IPS-18c (cell line): ENCODE data around the gene ITGA11.

Experiments
- H3K4me3 ChIP-seq: 2 replicates; pipeline ENCODE4 v1.7.0; 2013; ENCODE audit warnings: low read depth, mild to moderate bottlenecking, low read length, moderate library complexity; ENCODE audit not compliant: insufficient read depth
- H3K9me3 ChIP-seq: one replicate; pipeline ENCODE4 v1.6.1; 2013; ENCODE audit warnings: mild to moderate bottlenecking, low read length, moderate library complexity; ENCODE audit not compliant: control insufficient read depth, insufficient read depth

Gene ITGA11

DNA sequence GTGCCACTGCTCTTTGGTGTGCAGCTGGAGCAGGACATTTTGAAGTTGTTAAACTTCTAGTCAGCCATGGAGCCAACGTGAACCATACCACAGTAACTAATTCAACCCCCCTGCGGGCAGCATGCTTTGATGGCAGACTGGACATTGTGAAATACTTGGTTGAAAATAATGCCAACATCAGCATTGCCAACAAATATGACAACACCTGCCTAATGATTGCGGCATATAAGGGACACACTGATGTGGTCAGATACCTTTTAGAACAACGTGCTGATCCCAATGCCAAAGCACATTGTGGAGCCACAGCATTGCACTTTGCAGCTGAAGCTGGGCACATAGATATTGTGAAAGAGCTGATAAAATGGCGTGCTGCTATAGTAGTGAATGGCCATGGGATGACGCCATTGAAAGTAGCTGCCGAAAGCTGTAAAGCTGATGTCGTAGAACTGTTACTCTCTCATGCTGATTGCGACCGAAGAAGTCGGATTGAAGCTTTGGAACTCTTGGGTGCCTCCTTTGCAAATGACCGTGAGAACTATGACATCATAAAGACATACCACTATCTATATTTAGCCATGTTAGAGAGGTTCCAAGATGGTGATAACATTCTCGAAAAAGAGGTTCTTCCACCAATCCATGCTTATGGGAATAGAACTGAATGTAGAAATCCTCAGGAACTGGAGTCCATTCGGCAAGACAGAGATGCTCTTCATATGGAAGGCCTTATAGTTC, 142.2 kb downstream of the ITGA11 start:
- H3K9me3 ChIP-seq = no peaks in the 10 kb centered on the region

DNA sequence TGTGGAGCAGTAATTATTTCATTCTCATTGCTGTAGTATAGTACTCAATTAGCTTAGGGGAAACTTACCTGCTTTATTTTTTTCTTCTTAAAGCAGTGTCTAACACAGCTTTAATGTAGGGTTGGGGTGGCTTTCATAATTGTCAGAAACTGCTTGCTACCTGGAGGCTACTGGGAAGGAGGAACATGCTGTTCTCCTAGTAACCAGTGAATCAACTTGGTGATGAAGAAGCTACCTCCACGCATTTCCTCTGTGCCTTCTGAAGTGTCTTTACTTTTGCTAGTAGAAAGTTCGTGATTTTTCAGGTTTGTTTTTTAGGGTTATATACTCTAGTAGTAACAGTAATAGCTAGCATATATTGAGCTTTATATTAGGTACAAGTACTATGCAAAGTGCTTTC, 142.9 kb downstream of the ITGA11 start:
- Histone ChIP-seq H3K9me3 (no peaks in the 10 kb centered on the region), H3K4me3 (no peak overlapping the region)

More for the DNA sequence above, 142.2 kb downstream of the ITGA11 start:
- H3K4me3 ChIP-seq = peak overlapping the region; percentile 4; the same call in 1 of the 2 replicates

DNA sequence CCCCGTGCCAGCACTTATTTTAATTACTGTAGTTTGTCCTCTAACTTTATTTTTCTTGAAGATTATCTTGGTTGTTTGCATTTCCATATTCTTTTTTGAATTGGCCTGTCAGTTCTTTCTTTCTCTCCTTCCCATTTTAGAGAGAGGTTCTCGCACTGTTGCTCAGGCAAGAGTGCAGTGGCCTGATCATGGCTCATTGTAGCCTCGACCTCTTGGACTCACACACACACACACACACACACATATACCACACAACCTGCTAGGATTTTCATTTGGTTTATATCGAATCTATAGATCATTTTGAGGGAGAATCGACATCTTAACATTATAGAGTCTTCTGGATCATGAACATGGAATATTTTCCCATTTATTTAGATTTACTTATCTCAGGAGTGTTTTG, 145.7 kb downstream of the ITGA11 start:
- no peak overlapping the region for H3K4me3 ChIP-seq

DNA sequence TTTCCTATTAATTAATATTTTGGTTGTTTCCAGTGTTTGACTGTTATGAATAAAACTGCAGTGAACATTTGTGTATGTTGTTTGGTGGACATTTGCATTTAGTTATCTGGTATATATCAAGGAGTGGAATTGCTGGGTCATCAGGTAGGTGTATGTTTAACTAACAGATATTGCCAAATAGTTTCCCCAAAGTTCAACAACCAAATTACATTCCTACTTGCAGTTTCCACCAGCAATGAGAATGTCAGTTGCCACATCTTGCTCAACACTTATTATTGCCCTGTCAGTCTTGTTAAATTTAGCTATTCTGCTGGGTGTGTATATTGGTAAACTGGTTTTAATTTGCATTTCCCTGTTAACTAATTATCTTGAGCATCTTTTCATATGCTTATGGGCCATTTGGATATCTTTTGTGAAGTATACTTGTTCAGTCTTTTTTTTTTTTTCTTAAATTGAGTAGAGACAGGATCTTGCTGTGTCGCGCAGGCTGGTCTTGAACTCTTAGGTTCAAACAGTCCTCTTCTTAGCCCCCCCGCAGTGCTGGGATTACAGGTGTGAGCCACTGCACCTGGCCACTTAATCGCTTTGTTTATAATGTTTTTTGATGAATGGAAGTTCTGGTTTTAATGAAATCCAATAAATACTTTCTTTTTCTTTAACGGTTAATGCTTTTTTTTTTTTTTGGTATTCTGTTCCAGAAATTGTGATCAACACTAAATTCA, 146.5 kb downstream of the ITGA11 start:
- no peak overlapping the region for H3K4me3 ChIP-seq
- no peaks in the 10 kb centered on the region for H3K9me3 ChIP-seq

More for the DNA sequence above, 145.7 kb downstream of the ITGA11 start:
- H3K9me3 ChIP-seq = no peaks in the 10 kb centered on the region

- Histone ChIP-seq H3K9me3 (no peaks in the 10 kb centered on the region), H3K4me3 (no peak overlapping the region)
Measured at GRCh38 chr15:68284616-68285258, 147.2 kb downstream of the ITGA11 start.

GRCh38 chr15:68283401-68283800, 148.6 kb downstream of the ITGA11 start:
- Histone ChIP-seq H3K9me3 (no peaks in the 10 kb centered on the region), H3K4me3 (no peak overlapping the region)

GRCh38 chr15:68281008-68281407, 151.0 kb downstream of the ITGA11 start:
- no peaks in the 10 kb centered on the region for H3K9me3 ChIP-seq
- no peak overlapping the region for H3K4me3 ChIP-seq

DNA sequence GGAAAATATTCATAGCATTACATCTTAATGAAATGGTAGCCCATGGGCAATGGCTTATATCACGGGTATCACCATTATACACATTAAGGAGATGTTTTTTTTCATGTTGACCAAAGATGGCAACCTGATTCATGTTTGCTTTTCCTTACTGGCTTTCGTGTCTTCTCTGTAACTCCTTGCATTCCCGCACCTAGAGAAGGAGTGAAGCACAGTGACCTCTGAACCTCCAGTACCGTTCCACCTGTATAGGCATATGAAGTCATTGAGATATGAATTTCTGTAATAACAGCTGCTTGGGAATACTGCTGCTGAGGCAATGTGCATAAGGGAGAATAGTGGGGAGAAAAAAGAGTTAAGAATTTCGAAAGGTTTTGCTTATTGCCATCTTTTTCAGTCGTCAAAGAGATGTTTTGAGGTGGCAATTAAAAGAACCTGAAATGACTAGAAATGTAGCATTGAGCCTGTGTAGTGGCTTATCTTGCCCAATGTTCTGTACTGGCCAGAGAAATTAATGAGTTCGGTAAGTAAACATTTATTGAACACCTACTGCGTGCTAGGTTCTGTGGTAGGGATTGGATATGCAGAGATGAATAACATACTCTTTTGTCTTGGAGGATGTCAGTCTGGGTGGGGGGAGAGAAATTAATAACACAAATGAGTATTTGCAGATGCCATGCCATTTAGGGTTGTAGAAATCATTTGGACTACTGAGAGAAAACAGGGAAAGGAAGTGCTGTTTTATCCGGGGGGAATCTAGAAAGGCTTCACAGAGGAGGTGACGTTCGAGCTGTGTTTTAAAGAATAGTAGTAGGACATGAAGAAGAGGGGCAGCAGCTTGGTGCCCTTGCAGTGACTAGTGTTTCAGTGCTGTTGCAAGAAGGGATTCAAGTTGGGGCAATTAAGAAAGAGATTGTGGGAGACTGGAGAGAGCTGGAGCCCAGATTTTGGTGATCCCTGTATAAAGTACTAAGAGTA, 151.9 kb downstream of the ITGA11 start:
- peak overlapping the region; percentile 29 for H3K4me3 ChIP-seq

DNA sequence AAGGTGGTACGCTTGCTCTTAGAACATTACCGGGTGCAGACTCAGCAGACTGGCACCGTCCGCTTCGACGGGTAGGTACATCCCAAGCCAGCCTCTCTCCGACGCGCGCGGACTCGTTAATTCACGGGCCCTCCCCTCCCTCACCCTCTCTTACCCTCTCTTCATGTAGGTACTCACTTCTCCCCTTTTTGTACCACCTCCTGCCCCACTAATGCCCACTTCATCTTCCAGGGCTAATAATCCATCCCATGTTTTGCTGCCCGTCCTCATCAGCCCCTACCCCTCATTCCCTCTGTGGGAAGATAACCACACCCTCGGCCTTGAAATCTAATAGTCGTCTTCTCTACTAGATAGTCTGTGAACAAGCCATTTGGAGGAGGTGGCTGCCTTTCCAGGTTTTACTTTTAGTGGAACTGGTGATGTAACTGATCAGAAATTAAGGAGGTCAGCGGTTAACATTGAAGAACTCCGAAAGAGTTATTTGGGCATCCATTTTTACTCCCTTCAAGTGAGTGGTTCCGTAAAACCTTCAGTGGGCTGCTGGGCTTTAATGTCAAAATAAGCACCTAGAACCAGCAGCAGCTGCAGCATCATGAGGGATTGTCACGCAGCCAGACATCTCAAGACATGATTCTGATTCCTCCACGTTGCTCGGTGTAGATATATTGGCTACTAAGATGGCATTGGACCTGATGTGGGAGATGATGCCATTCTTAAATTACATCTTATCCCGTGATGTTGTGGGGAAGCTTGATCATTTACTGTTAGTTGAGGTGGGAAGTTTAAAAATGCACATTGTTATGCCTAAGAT, 153.2 kb downstream of the ITGA11 start:
- no peaks in the 10 kb centered on the region for H3K9me3 ChIP-seq
- peak overlapping the region; percentile 95 for H3K4me3 ChIP-seq

More for the DNA sequence above, 151.9 kb downstream of the ITGA11 start:
- no peaks in the 10 kb centered on the region for H3K9me3 ChIP-seq

DNA sequence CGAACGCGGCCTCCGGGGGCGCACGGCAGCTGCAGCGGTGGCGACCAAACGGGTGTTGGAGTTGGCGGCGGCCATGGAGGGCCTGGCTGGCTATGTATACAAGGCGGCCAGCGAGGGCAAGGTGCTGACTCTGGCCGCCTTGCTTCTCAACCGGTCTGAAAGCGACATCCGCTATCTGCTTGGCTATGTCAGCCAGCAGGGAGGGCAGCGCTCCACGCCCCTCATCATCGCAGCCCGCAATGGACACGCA, 153.7 kb downstream of the ITGA11 start:
- peak overlapping the region; percentile 95 for H3K4me3 ChIP-seq
- H3K9me3 ChIP-seq = no peaks in the 10 kb centered on the region

DNA sequence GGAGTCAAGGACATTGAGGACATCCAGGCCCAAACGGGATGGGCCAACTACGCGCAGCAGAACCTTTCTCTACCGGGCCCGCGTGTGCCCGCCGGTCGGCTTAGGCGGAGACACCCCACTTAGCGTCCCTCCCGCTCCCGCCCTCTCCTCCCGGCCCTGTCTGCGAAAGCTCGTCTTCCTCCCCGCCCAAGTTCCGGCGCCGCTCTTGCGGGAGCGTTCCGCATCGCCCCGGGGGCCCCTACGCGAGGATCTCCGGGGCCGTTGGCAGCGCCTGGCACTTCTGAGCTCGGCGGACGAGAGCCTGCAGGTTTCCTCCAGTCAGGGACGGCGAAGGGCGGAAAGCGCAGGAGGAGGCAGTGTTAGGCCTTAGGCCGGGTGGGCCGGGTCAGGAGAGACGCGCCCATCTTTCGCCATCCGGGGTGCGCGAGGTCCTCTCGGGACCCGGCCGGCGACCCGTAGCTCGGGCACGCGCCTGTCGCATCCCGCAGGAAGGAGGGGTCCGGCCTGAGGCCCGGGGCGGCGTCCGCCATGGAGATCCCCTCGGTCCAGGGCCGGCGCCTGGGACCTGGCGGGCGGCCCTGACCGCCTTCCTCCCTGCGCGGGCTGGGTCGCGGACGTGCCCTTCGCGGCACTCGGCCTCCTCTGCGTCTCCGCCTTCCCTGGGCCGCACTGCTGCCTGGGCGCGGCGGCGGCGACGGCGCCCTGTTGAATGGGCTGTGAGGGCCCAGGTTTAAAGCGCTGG, 154.2 kb downstream of the ITGA11 start, which contains the start of gene FEM1B:
TSS of gene FEM1B (plus strand) at position 143 of the 742 bp plus-strand sequence. CDS start 673 bp downstream, outside the sequence.
- Histone ChIP-seq H3K9me3 (no peaks in the 10 kb centered on the region), H3K4me3 (peak within 1 kb of the TSS; percentile 95)

- H3K4me3 ChIP-seq = peak overlapping the region; percentile 95
Measured at GRCh38 chr15:68277131-68277602, 154.8 kb downstream of the ITGA11 start.

DNA sequence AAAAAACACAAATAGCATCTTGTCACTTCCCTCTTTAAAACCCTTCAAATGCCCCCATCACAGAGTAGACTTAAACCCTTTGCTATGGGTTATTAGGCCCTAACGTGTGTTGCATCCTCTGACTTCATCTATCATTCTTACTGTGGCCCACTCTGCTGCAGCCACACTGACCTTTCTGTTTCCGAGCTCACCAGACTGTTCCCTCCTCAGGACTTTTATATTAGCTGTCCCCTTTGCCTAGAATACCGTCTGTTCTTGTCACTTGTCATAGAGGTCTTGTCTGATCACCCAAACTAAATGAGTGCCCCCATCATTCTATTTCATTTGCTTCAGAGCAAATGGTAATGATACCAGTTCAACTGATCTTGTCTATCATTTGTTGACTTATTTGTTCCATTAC, 155.3 kb downstream of the ITGA11 start:
- no peaks in the 10 kb centered on the region for H3K9me3 ChIP-seq
- peak overlapping the region; percentile 95 for H3K4me3 ChIP-seq

More at GRCh38 chr15:68277131-68277602, 154.8 kb downstream of the ITGA11 start:
- no peaks in the 10 kb centered on the region for H3K9me3 ChIP-seq

GRCh38 chr15:68275165-68275746, 156.7 kb downstream of the ITGA11 start:
- H3K9me3 ChIP-seq = no peaks in the 10 kb centered on the region
- H3K4me3 ChIP-seq = no peak overlapping the region

GRCh38 chr15:68274201-68274848, 157.6 kb downstream of the ITGA11 start:
- Histone ChIP-seq H3K9me3 (no peaks in the 10 kb centered on the region), H3K4me3 (no peak overlapping the region)
